Hepatocyte (in vitro differentiated cells): Measurements from ENCODE around the gene PITPNC1. TPM values are rescaled to one million over a fixed set of nuclear protein-coding genes. Genes with fewer than 3 reads are reported as not detected.

Source experiments
- DNase-seq: peaks from one replicate; pipeline ENCODE4 v3.0.0-alpha.2; 2016; ENCODE audit warnings: low spot score
- H2AFZ ChIP-seq: fragments of 200-600 bp; sonication (generic); 2 replicates; pipeline ENCODE4 v1.6.0; 2016; ENCODE audit warnings: antibody characterized with exemption, mild to moderate bottlenecking
- H3K27ac ChIP-seq: fragments of 200-600 bp; sonication (generic); 2 replicates; pipeline ENCODE4 v1.5.1; 2016; ENCODE audit warnings: mild to moderate bottlenecking
- H3K27me3 ChIP-seq: fragments of 200-600 bp; sonication (generic); 2 replicates; pipeline ENCODE4 v1.6.1; 2016
- H3K36me3 ChIP-seq: fragments of 200-600 bp; sonication (generic); replicated peaks from 2 replicates; pipeline ENCODE4 v1.5.1; 2016; ENCODE audit warnings: low read depth; ENCODE audit not compliant: insufficient read depth
- H3K4me1 ChIP-seq: fragments of 200-600 bp; sonication (generic); 2 replicates; pipeline ENCODE4 v1.5.1; 2016; ENCODE audit warnings: mild to moderate bottlenecking, moderate library complexity; ENCODE audit not compliant: insufficient read depth
- H3K4me2 ChIP-seq: fragments of 200-600 bp; sonication (generic); 2 replicates; pipeline ENCODE4 v1.6.0; 2016
- H3K4me3 ChIP-seq: fragments of 200-600 bp; sonication (generic); 2 replicates; pipeline ENCODE4 v1.5.1; 2016; ENCODE audit warnings: mild to moderate bottlenecking
- H3K79me2 ChIP-seq: fragments of 200-600 bp; sonication (generic); 2 replicates; pipeline ENCODE4 v1.6.0; 2017; ENCODE audit warnings: mild to moderate bottlenecking
- H3K9me2 ChIP-seq: fragments of 200-600 bp; sonication (generic); replicated peaks from 2 replicates; pipeline ENCODE4 v1.6.0; 2017; ENCODE audit warnings: mild to moderate bottlenecking; ENCODE audit not compliant: insufficient read depth
- H3K9me3 ChIP-seq: fragments of 200-600 bp; sonication (generic); 2 replicates; pipeline ENCODE4 v1.5.1; 2016; ENCODE audit warnings: low read depth, mild to moderate bottlenecking
- H4K20me1 ChIP-seq: fragments of 200-600 bp; sonication (generic); 2 replicates; pipeline ENCODE4 v1.6.0; 2016; ENCODE audit warnings: mild to moderate bottlenecking; ENCODE audit not compliant: insufficient read depth, poor library complexity, severe bottlenecking
- CTCF ChIP-seq: fragments of 200-600 bp; sonication (generic); IDR thresholded peaks from 2 replicates; pipeline ENCODE4 v1.5.1; 2016; ENCODE audit warnings: antibody characterized with exemption, mild to moderate bottlenecking; ENCODE audit not compliant: poor library complexity
- EZH2 ChIP-seq: fragments of 200-600 bp; sonication (generic); IDR thresholded peaks from 2 replicates; pipeline ENCODE4 v1.6.1; 2016; ENCODE audit warnings: antibody characterized with exemption, mild to moderate bottlenecking, borderline replicate concordance
- EZH2phosphoT487 ChIP-seq: fragments of 200-600 bp; sonication (generic); IDR thresholded peaks from one replicate; pipeline ENCODE4 v1.6.1; 2018; ENCODE audit warnings: antibody characterized with exemption, mild to moderate bottlenecking, low read depth, moderate library complexity; ENCODE audit not compliant: unreplicated experiment, severe bottlenecking
- WGBS: methylation state at CpG from one replicate; pipeline ENCODE4 v1.1.6; 2016; ENCODE audit warnings: low lambda C conversion rate; ENCODE audit errors: missing lambda C conversion rate; 5-methylcytosine and 5-hydroxymethylcytosine counted together
- polyA plus RNA-seq: library from polyadenylated mRNA; unstranded; fragments of >200 nt; fragmentation: Nextera tagmentation; extraction: Ambion mirVana; gene quantifications from 2 replicates; pipeline ENCODE4 v1.2.1, GENCODE V29; 2016
- total RNA-seq: library from RNA; depleted of rRNA; stranded (reverse); fragments of >200 nt; gene quantifications from 2 replicates; pipeline ENCODE4 v1.2.3, GENCODE V29; 2014

The PITPNC1 gene
- total and polyA plus RNA-seq, 2 experiments from 2014 or later, result 4.6 to 8.1 TPM

- H3K36me3 ChIP-seq, result no peaks in the 10 kb centered on the region
- H2AFZ ChIP-seq, result no peak overlapping the region
- no peaks in the 10 kb centered on the region for H3K4me1 ChIP-seq
- H3K9me2 ChIP-seq, result no peaks in the 10 kb centered on the region
- H3K27ac ChIP-seq, result no peak overlapping the region
- H4K20me1 ChIP-seq, result no peaks in the 10 kb centered on the region
- WGBS, result 96% methylated on average over 2 of the region's 2 CpGs
- H3K79me2 ChIP-seq, result no peaks in the 10 kb centered on the region
- DNase-seq, result no peak
- no peak for TF ChIP-seq EZH2
- TF ChIP-seq CTCF, result no peak
- TF ChIP-seq EZH2phosphoT487, result no peak
- no peak overlapping the region for H3K4me2 ChIP-seq
- H3K4me3 ChIP-seq, result no peak overlapping the region
- no peaks in the 10 kb centered on the region for H3K27me3 ChIP-seq
- H3K9me3 ChIP-seq, result no peaks in the 10 kb centered on the region
Observed at GRCh38 chr17:67600408-67600807, 223.3 kb downstream of the PITPNC1 start.

GRCh38 chr17:67601897-67602296 lies 224.8 kb downstream of the PITPNC1 start:
- TF ChIP-seq EZH2phosphoT487, result no peak
- no peak overlapping the region for H3K27ac ChIP-seq

GRCh38 chr17:67602444-67602843 lies 225.4 kb downstream of the PITPNC1 start:
- Histone ChIP-seq H3K36me3 (no peaks in the 10 kb centered on the region), H3K9me2 (no peaks in the 10 kb centered on the region), H3K27ac (no peak overlapping the region), H3K79me2 (no peaks in the 10 kb centered on the region), H4K20me1 (no peaks in the 10 kb centered on the region), H3K4me3 (no peak overlapping the region), H3K27me3 (no peaks in the 10 kb centered on the region), H3K9me3 (no peaks in the 10 kb centered on the region), H3K4me2 (no peak overlapping the region), H2AFZ (no peak overlapping the region), H3K4me1 (no peaks in the 10 kb centered on the region)
- 93% methylated on average over 4 of the region's 4 CpGs for WGBS
- TF ChIP-seq CTCF (no peak), EZH2phosphoT487 (no peak), EZH2 (no peak)
- no peak for DNase-seq

More at GRCh38 chr17:67601897-67602296, 224.8 kb downstream of the PITPNC1 start:
- WGBS, result 67% methylated on average over 4 of the region's 4 CpGs
- Histone ChIP-seq H3K9me3 (no peaks in the 10 kb centered on the region), H3K36me3 (no peaks in the 10 kb centered on the region), H3K9me2 (no peaks in the 10 kb centered on the region), H3K4me2 (no peak overlapping the region), H4K20me1 (no peaks in the 10 kb centered on the region), H3K4me3 (no peak overlapping the region), H2AFZ (no peak overlapping the region), H3K27me3 (no peaks in the 10 kb centered on the region), H3K4me1 (no peaks in the 10 kb centered on the region), H3K79me2 (no peaks in the 10 kb centered on the region)
- DNase-seq, result no peak

- no peak overlapping the region for H2AFZ ChIP-seq
- no peak for TF ChIP-seq EZH2
- peak; percentile 61 for TF ChIP-seq CTCF
- H3K4me1 ChIP-seq, result no peaks in the 10 kb centered on the region
- H3K79me2 ChIP-seq, result no peaks in the 10 kb centered on the region
- no peaks in the 10 kb centered on the region for H3K9me3 ChIP-seq
- H3K27me3 ChIP-seq, result no peaks in the 10 kb centered on the region
- no peak overlapping the region for H3K27ac ChIP-seq
- no peak overlapping the region for H3K4me2 ChIP-seq
- peak; percentile 56 for DNase-seq
- H4K20me1 ChIP-seq, result no peaks in the 10 kb centered on the region
- H3K9me2 ChIP-seq, result no peaks in the 10 kb centered on the region
- 62% methylated on average over 3 of the region's 3 CpGs for WGBS
- H3K36me3 ChIP-seq, result no peaks in the 10 kb centered on the region
- H3K4me3 ChIP-seq, result no peak overlapping the region
Observed at GRCh38 chr17:67602974-67603373, 225.9 kb downstream of the PITPNC1 start.
